Rectal smooth muscle tissue (tissue), 1 donor: ENCODE measurements around the gene RASA3.
"Not testable (repeated sequence)": the region's sequence is repeated elsewhere in the genome, so short reads cannot be mapped to it uniquely, and the experiment has no call there.

Experiments used
- H3K27ac ChIP-seq: one replicate; pipeline ENCODE4 v1.7.0; 2013; ENCODE audit warnings: low read depth, low read length, inconsistent platforms
- H3K27me3 ChIP-seq: one replicate; pipeline ENCODE4 v1.7.0; 2013; ENCODE audit warnings: low read length; ENCODE audit not compliant: control insufficient read depth, insufficient read depth
- H3K36me3 ChIP-seq: one replicate; pipeline ENCODE4 v1.7.0; 2013; ENCODE audit warnings: low read length; ENCODE audit not compliant: control insufficient read depth, insufficient read depth
- H3K4me1 ChIP-seq: one replicate; pipeline ENCODE4 v1.7.0; 2013; ENCODE audit warnings: low read length; ENCODE audit not compliant: control insufficient read depth, insufficient read depth
- H3K4me3 ChIP-seq: one replicate; pipeline ENCODE4 v1.7.0; 2013; ENCODE audit warnings: low read length
- H3K9ac ChIP-seq: one replicate; pipeline ENCODE4 v1.7.0; 2013; ENCODE audit warnings: low read length

Gene RASA3

DNA sequence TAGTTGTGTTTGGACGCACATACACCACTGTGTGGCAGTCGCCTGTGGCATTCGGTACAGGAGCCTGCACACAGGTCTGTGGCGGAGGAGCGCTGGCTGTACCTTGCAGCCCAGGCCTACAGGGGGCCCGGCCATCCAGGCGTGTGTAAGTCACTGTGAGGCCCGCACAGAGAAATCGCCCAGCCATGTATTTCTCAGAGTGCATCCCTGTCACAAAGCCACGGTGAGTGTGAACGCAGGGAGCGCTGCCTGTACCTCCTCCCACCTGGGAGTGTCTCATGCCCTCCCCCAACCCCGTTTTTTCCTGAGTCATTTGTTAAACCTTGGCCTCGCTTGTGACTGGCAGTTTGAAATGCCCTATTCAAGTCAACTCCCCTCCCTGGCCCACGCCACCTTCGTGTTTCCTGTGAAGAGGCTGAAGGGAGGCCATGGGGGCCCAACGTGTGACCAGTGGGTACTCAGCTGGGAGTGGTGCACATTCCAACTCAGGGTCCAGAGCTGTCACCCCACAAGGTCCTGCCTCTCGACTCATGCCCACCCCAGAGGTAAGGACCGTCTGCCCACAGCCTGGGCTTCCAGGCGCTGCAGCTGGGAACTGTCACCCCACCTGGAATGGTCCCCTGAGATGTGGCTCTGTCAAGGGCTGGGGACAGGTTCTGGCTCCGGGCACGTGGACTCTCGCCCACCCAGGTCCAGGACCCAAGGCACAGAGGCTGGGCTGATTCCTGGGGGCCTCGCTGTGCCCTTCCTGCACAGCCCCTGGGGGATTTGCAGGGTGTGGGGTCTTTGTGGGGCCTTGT is 11.6 kb upstream of the RASA3 start:
- Histone ChIP-seq H3K4me3 (no peak overlapping the region), H3K27me3 (no peaks in the 10 kb centered on the region), H3K4me1 (no peaks in the 10 kb centered on the region), H3K36me3 (no peaks in the 10 kb centered on the region), H3K9ac (no peak overlapping the region), H3K27ac (no peak overlapping the region)

DNA sequence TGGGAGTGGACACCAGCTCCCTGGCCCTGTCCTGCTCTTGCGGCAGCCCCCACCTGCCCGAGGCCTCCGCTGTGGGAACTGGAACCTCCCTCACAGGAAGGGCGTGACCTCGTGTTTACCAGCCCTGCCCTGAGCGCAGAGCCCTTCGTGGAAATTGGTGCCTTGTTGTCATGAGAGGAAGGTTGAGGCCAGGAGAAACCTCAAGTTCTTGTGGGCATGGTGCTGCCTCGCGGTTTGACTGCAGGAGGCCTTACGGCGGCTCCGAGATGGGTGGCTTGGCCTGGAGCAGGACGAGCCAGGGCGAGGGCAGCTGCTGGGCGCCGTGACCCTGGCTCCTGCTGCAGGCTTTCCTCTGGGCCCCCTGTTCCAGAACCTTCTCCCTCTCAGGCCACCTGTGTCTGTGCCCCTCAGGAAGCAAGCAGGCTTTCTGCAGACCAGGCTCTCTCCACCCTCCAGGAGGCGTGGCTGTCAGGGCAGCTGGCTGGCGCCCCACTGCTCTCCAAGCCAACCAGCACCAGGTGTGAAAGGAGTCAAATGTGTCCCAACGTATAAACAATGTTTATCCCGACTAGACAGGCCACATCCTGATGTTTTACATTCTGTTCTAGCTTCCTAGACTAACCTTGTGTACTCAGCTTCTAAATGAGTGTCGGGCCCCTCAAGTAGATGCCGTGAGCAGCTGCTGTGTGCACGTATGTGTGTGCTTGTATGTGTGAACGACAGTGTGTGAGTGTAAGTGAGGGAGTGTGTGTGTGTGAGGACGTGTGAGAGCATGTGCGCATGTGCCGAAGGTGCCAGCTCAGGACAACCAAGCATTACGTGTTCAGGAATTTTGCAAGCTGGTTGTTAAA is 10.4 kb upstream of the RASA3 start:
- Histone ChIP-seq H3K27ac (no peak overlapping the region), H3K4me1 (no peaks in the 10 kb centered on the region), H3K4me3 (peak overlapping the region; percentile 12), H3K36me3 (no peaks in the 10 kb centered on the region), H3K9ac (no peak overlapping the region), H3K27me3 (no peaks in the 10 kb centered on the region)

DNA sequence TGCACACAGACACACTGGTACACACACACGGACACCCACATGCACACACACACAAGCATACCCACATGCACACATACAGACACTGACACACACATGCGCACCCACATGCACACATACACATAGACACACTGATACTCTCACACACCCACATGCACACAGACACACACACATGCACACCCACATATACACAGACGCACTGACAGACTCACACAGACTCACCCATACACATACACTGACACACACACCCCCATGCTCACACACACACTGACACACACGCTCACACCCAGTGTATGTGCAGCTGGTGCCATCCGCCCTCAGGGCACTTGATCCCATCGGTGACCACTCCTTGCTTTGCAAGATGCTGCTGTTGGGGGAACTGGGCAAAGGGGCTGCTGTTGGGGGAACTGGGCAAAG is 9.7 kb upstream of the RASA3 start:
- no peak overlapping the region for H3K27ac ChIP-seq
- H3K4me1 ChIP-seq: no peaks in the 10 kb centered on the region

DNA sequence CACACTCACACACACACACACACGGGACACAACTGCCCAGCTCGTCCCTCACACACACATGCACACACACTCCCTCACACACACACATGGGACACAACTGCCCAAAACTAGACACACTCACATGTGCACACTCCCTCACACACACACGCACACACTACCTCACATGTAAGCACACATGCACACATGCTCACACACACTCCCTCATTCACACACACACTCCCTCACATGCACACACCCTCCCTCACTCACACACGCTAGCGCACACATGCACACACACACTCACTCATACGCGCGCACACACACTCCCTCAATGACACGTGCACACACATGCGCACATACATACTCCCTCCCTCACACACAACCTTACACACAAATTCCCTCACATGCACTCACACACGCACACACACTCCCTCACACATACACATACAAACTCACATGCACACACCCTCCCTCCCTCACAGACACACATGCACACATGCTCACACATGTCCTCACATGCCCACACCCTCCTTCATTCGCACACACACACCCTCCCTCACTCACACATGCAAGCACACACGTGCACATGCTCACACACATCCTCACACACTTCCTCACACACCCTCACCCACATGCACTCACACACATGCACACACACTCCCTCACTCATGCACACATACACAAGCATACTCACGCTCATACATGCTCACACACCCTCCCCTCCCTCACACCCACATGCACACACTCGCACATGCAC is 9.0 kb upstream of the RASA3 start:
- no peaks in the 10 kb centered on the region for H3K27me3 ChIP-seq
- H3K4me1 ChIP-seq: no peaks in the 10 kb centered on the region
- H3K36me3 ChIP-seq: no peaks in the 10 kb centered on the region
- no peak overlapping the region for H3K9ac ChIP-seq
- no peak overlapping the region for H3K4me3 ChIP-seq
- H3K27ac ChIP-seq: no peak overlapping the region

More for the DNA sequence above, 9.7 kb upstream of the RASA3 start:
- Histone ChIP-seq H3K9ac (no peak overlapping the region), H3K4me3 (no peak overlapping the region), H3K36me3 (no peaks in the 10 kb centered on the region), H3K27me3 (no peaks in the 10 kb centered on the region)

DNA sequence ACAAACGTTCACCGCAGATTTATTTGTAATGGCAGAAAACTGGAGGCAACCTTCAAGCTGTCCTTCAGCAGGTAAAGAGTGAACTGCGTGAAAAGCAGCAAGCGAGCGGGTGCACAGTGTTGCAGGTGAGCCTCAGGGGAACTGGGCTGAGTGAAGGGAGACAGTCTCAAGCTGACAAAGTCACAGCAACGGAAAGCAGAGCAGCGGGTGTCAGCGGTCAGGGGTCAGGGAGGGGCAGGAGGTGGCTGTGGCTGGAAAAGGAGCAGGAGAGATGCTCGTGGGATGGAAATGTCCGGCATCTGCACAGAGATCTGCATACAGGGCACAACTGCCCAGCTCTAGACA is 8.5 kb upstream of the RASA3 start:
- no peaks in the 10 kb centered on the region for H3K4me1 ChIP-seq
- H3K9ac ChIP-seq: no peak overlapping the region
- H3K27me3 ChIP-seq: no peaks in the 10 kb centered on the region
- no peaks in the 10 kb centered on the region for H3K36me3 ChIP-seq
- no peak overlapping the region for H3K4me3 ChIP-seq
- H3K27ac ChIP-seq: no peak overlapping the region

DNA sequence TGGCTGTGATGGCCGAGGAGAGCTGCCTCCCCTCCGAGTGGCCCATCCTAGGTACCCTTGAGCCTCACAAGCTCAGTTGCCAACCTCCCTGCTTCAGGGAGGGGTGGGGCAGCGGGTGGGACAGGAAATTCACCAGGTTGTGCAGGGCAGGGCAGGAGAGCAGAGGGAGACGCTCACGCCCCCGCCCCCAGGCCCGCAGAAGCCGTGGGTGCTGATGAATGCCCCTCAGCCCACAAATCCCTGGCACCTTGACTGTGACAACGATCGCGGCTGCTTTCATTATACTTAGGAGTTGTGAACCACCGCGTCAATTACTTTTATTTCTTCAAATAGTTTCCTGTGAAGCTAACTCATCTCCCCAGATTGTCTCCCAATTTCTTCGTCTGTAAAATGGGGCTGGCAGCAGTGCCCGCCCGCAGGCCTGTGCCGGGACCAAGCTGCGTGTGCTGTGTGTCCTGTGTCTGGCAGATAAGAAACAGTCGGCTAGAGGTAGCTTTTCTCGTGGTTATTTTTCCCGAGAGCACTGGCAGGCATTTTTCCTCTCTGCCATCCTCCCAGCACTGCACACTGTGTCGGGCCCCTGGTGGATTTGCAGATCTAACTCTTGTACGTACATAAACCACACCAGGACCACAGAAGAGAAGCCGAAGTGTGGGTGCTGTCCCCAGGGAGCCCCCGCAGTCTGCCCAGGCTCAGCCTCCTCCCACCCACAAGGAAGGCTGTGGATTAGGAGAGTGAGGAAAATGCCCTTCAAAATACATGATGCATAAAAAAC is 7.9 kb upstream of the RASA3 start:
- H3K4me3 ChIP-seq: peak overlapping the region; percentile 27
- no peak overlapping the region for H3K9ac ChIP-seq

DNA sequence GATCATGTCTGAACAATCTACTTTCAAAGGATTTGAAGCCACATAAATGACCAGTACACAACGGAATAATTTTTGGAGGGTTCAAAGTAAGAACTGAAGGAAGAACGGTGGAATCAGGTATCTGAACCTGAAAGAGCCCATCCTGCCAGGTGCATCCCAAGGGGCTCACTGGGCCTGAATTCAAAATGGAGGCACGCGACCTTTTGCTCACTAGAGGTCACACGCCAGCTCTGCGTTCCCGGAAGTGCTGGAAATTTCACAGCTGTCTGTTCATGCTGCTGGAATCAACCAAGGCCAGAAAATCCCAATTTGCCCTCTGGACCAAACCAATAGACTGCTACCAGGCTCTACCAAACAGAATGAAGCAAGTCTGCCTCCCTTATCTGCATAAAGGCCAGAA is 4.2 kb upstream of the RASA3 start:
- no peak overlapping the region for H3K4me3 ChIP-seq
- no peak overlapping the region for H3K27ac ChIP-seq
- H3K4me1 ChIP-seq: no peaks in the 10 kb centered on the region
- H3K27me3 ChIP-seq: no peaks in the 10 kb centered on the region
- no peaks in the 10 kb centered on the region for H3K36me3 ChIP-seq
- no peak overlapping the region for H3K9ac ChIP-seq

More for the DNA sequence above, 7.9 kb upstream of the RASA3 start:
- Histone ChIP-seq H3K4me1 (no peaks in the 10 kb centered on the region), H3K27ac (no peak overlapping the region), H3K36me3 (no peaks in the 10 kb centered on the region), H3K27me3 (no peaks in the 10 kb centered on the region)

DNA sequence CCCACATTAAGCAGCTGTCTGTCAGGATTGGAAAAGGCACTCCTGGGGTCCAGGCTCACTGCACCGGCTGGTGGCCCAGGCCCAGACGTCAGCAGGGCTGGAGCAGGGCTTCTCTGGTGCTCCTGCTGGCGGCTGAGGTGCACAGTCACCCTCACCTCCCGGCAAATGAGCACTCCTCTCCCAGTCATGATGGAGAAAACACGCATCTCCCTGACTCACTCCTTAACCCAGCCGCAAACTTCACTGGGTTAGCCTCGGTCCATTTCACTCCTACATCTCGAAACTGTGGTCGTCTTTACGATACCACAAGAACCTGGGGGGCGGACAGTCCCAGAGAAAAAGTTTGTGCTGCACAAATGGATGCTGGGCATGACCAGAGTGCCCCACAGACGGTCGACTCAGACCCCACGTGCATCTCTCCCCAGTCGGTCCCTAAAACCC is 3.3 kb upstream of the RASA3 start:
- H3K9ac ChIP-seq: no peak overlapping the region
- H3K4me3 ChIP-seq: no peak overlapping the region
- H3K27ac ChIP-seq: no peak overlapping the region
- no peaks in the 10 kb centered on the region for H3K36me3 ChIP-seq
- no peaks in the 10 kb centered on the region for H3K4me1 ChIP-seq
- H3K27me3 ChIP-seq: no peaks in the 10 kb centered on the region

DNA sequence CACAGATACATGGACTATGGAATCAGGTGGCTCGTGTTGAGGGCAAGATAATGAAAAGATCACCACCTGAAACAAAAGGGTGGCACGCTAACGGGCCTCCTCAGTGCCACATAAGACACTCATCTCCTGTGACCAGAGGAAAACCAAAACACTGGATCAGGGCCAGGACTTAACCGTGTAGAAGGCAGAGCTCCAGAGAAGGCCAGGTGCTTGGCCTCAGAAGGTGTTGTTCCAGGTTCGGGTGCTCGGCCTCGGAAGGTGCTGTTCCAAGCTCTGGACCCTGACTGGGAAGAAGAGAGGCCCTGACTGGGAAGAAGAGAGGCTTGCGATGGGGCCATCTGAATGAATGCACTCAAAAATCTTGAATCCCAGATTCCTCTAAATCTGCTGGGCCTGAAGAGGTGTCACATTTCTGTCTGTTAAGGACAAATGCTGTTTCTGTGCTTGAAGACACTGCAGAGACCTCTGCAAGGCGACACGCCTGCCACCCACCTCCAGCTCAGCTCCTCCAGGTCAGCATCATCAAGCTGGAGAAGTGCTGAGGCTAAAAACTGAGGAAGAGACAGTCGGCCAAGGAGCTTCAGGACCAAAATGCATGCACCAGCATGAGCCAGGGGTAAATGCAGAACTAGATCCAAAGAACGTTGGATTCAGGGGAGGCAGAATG is 2.7 kb upstream of the RASA3 start:
- no peaks in the 10 kb centered on the region for H3K36me3 ChIP-seq
- no peak overlapping the region for H3K27ac ChIP-seq
- H3K4me3 ChIP-seq: no peak overlapping the region
- no peak overlapping the region for H3K9ac ChIP-seq
- peaks cover under 1% of the 10 kb centered on the region for H3K27me3 ChIP-seq
- peaks cover 6% of the 10 kb centered on the region for H3K4me1 ChIP-seq

DNA sequence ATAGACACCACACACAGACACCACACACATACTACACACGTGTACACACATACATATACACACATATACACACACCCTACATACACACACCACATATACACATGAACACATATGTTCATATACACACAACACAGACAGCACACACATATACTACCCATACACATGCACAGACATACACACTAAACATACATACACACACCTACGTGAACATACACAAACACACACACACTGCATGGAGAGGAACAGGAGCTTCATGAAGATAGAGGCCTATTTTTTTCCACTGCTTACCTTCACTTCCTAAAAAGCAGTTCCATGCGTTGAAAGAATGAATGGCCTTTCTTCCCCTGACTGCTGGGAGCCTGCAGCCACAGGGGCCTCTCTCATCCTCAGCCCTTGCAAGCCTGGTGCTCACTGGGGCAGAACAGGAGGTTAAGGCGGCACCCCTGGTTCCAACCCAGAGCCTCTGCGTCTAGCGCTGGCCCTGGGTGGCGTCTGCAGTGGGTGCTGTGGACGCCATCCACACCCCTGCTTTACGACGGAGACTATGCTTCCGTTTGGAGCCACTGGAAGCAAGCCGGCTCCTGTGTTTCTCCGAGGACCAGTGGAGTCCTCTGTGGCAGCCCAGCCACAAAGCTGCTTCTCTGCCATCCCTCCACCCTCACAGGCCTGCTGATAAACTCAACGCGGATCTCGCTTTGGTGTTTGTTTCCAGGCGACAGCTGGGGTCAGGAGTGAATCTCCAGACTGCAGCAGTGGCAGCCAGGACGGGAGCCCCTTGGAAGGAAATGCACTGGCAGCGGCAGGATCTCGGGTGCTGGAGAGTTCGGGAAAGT is 1.9 kb upstream of the RASA3 start:
- H3K36me3 ChIP-seq: no peaks in the 10 kb centered on the region
- H3K27me3 ChIP-seq: peaks cover 2% of the 10 kb centered on the region
- H3K9ac ChIP-seq: no peak overlapping the region
- no peak overlapping the region for H3K4me3 ChIP-seq
- peaks cover 8% of the 10 kb centered on the region for H3K4me1 ChIP-seq
- no peak overlapping the region for H3K27ac ChIP-seq

DNA sequence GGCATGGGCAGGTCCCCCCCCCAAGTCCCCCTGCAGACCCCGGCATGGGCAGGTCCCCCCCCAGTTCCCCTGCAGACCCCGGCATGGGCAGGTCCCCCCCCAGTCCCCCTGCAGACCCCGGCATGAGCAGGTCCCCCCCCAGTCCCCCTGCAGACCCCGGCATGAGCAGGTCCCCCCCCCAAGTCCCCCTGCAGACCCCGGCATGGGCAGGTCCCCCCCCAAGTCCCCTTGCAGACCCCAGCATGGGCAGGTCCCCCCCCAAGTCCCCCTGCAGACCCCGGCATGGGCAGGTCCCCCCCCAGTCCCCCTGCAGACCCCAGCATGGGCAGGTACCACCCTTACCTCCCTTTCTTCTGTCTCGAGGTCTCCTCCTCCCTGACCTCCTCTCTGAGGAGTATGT is 1.1 kb upstream of the RASA3 start:
- H3K36me3 ChIP-seq, H3K4me3 ChIP-seq, H3K27ac ChIP-seq, H3K27me3 ChIP-seq, H3K9ac ChIP-seq: not testable (repeated sequence)
- H3K4me1 ChIP-seq: peaks cover 12% of the 10 kb centered on the region
